ENCODE measurements around the gene CCSER1.
"Not testable (repeated sequence)": the region's sequence is repeated elsewhere in the genome, so short reads cannot be mapped to it uniquely, and the experiment has no call there.

The CCSER1 gene

GRCh38 chr4:91448668-91449330, 1321.6 kb downstream of the CCSER1 start:
- no peak for DNase-seq

GRCh38 chr4:91454111-91454510, 1326.9 kb downstream of the CCSER1 start:
- no peak for DNase-seq

GRCh38 chr4:91462566-91462965, 1335.4 kb downstream of the CCSER1 start:
- DNase-seq, result not testable (repeated sequence)

GRCh38 chr4:91470671-91471070, 1343.5 kb downstream of the CCSER1 start:
- no peak for DNase-seq

- DNase-seq, result peak; percentile 48
Measured at GRCh38 chr4:91471280-91471679, 1344.1 kb downstream of the CCSER1 start.

GRCh38 chr4:91472046-91472445, 1344.9 kb downstream of the CCSER1 start:
- no peak for DNase-seq

GRCh38 chr4:91485415-91485814, 1358.2 kb downstream of the CCSER1 start:
- DNase-seq, result no peak

- no peak for DNase-seq
Measured at GRCh38 chr4:91488946-91489345, 1361.8 kb downstream of the CCSER1 start.

GRCh38 chr4:91497892-91498291, 1370.7 kb downstream of the CCSER1 start:
- no peak for DNase-seq

- no peak for DNase-seq
Measured at GRCh38 chr4:91502365-91502764, 1375.2 kb downstream of the CCSER1 start.

- DNase-seq, result no peak
Measured at GRCh38 chr4:91513326-91513725, 1386.1 kb downstream of the CCSER1 start.

- no peak for DNase-seq
Measured at GRCh38 chr4:91519155-91519554, 1392.0 kb downstream of the CCSER1 start.

GRCh38 chr4:91525621-91526020, 1398.4 kb downstream of the CCSER1 start:
- DNase-seq, result no peak

GRCh38 chr4:91527056-91527455, 1399.9 kb downstream of the CCSER1 start:
- no peak for DNase-seq

GRCh38 chr4:91567594-91567993, 1440.4 kb downstream of the CCSER1 start:
- no peak for DNase-seq

GRCh38 chr4:91577864-91578263, 1450.7 kb downstream of the CCSER1 start:
- no peak for DNase-seq

- DNase-seq, result no peak
Measured at GRCh38 chr4:91590260-91590659, 1463.1 kb downstream of the CCSER1 start.

- no peak for DNase-seq
Measured at GRCh38 chr4:91592125-91592524, 1464.9 kb downstream of the CCSER1 start.

- no peak for DNase-seq
Measured at GRCh38 chr4:91596718-91597117, 1469.5 kb downstream of the CCSER1 start.

GRCh38 chr4:91598696-91599095, 1471.5 kb downstream of the CCSER1 start:
- no peak for DNase-seq

GRCh38 chr4:91600301-91600700, 1473.1 kb downstream of the CCSER1 start:
- no peak for DNase-seq

- no peak for DNase-seq
Measured at GRCh38 chr4:91601401-91601800, 1474.2 kb downstream of the CCSER1 start.

GRCh38 chr4:91611782-91612181, 1484.6 kb downstream of the CCSER1 start:
- DNase-seq, result no peak

- DNase-seq, result no peak
Measured at GRCh38 chr4:91620952-91621351, 1493.8 kb downstream of the CCSER1 start.

- DNase-seq, result no peak
Measured at GRCh38 chr4:91621446-91621845, 1494.3 kb downstream of the CCSER1 start.
